Tibial nerve (tissue), 4 donors: ENCODE results near the gene FAF2.

Experiments used
- CTCF ChIP-seq, 5 experiments: fragments of 200-600 bp in 3 of 5; fragments of 450-650 bp in 2 of 5; sonication (generic) in 3 of 5; IDR thresholded peaks; one replicate each; pipeline ENCODE4 v1.5.1; 2016 to 2019; ENCODE audit warnings: antibody characterized with exemption in 5 of 5, mild to moderate bottlenecking in 3 of 5, moderate library complexity in 2 of 5
- EP300 ChIP-seq, 2 donors: sonication (generic); formaldehyde crosslinking; IDR thresholded peaks; one replicate each; pipeline ENCODE4 v1.6.1; 2017; ENCODE audit warnings: antibody characterized with exemption in 2 of 2, mild to moderate bottlenecking in 1 of 2
- POLR2A ChIP-seq, 2 donors: fragments of 450-650 bp; IDR thresholded peaks; one replicate each; pipeline ENCODE4 v1.6.1; 2017; ENCODE audit warnings: antibody characterized with exemption in 2 of 2, mild to moderate bottlenecking in 2 of 2, moderate library complexity in 2 of 2

- no peak for TF ChIP-seq CTCF (IDR thresholded peaks at IDR 0.05)
- TF ChIP-seq POLR2A (IDR thresholded peaks at IDR 0.05): no peak
- TF ChIP-seq EP300 (IDR thresholded peaks at IDR 0.05): no peak
These were observed 6.7 kb downstream of the FAF2 start for GRCh38 chr5:176454724-176455394.
